Body of pancreas (tissue), 4 donors: ENCODE measurements around the gene WNK2. TPM values are rescaled to one million over a fixed set of nuclear protein-coding genes. Genes with fewer than 3 reads are reported as not detected.

Source experiments
- ATAC-seq: fragments of 150-250 bp; one replicate; pipeline ENCODE4 v1.9.1; 2016
- DNase-seq, 4 donors: peaks; one replicate each; pipeline ENCODE4 v3.0.0-alpha.2; 2019
- H3K27ac ChIP-seq, 4 donors: fragments of 200-600 bp; sonication (generic); 1 replicate in 3 of 4; 2 replicates in 1 of 4; pipeline versions ENCODE4 v1.5.1 to v1.6.1; 2016 to 2019; ENCODE audit warnings: mild to moderate bottlenecking in 1 of 4, mixed read lengths in 1 of 4, moderate library complexity in 1 of 4
- H3K27me3 ChIP-seq, 2 donors: fragments of 200-600 bp; sonication (generic); one replicate each; pipeline ENCODE4 v1.6.0; 2016; ENCODE audit warnings: mild to moderate bottlenecking in 1 of 2
- H3K36me3 ChIP-seq, 2 donors: fragments of 200-600 bp; sonication (generic); replicated peaks in 1 of 2; 2 replicates each; pipeline ENCODE4 v1.5.1; 2016; ENCODE audit warnings: low read depth in 2 of 2; ENCODE audit not compliant: insufficient read depth in 1 of 2
- H3K4me1 ChIP-seq: fragments of 200-600 bp; sonication (generic); one replicate; pipeline ENCODE4 v1.6.0; 2016
- H3K4me3 ChIP-seq, 2 donors: fragments of 200-600 bp; sonication (generic); 1 replicate in 1 of 2; 2 replicates in 1 of 2; pipeline ENCODE4 v1.5.1; 2016 to 2019
- H3K9me3 ChIP-seq, 3 donors: fragments of 200-600 bp; sonication (generic); 1 replicate in 2 of 3; 2 replicates in 1 of 3; pipeline ENCODE4 v1.5.1; 2016
- POLR2A ChIP-seq, 3 donors: fragments of 450-650 bp; IDR thresholded peaks; one replicate each; pipeline ENCODE4 v1.6.1; 2016; ENCODE audit warnings: antibody characterized with exemption in 3 of 3, mild to moderate bottlenecking in 2 of 3
- whole genome bisulfite sequencing, 2 donors: methylation state at CpG; one replicate each; pipeline ENCODE4 v1.1.5; 2017; 5-methylcytosine and 5-hydroxymethylcytosine counted together
- intact Hi-C: fragments of 100-400 bp; cut with DNase I; formaldehyde crosslinking; loops from one replicate; pipeline ENCODE4 v1.15.1; 2023
- total RNA-seq, 2 donors: library from RNA; depleted of rRNA; stranded (reverse); fragments of >200 nt; gene quantifications; one replicate each; pipeline ENCODE4 v1.1.0, GENCODE V29; 2016
- TF ChIP-seq, protein P1 (sequence below), 7 experiments: fragments of 450-650 bp in 4 of 7; fragments of 200-600 bp in 3 of 7; sonication (generic) in 3 of 7; IDR thresholded peaks; one replicate each; pipeline ENCODE4 v1.5.1; 2016 to 2019; ENCODE audit warnings: antibody characterized with exemption in 7 of 7

Gene WNK2
- total RNA-seq, 2 donors from 2014 or later, result 85.4 to 173 TPM

DNA sequence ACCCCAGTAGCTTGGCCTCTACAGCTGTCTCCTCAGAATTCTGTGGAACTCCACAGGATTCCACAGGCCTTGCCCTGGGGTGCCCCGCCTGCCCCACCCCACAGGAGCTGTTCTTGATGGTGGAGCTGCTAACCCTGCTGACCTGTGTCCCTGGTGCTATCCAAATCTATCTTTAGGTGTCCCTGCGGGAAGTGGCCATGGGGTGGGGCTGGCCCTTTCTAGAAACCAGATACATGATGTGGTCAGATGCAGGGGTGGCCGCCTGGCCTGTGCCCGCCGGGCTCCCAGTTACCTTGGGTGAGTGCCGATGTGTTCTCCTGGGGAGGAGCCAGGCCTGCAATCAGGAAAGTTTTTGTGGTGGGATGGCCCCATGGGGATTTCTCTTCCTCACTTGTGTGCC, 34.2 kb downstream of the WNK2 start:
- H3K9me3 ChIP-seq, result no peaks in the 10 kb centered on the region
- peak overlapping the region; percentile 70 to 87 (median 77) for H3K27ac ChIP-seq
- H3K36me3 ChIP-seq, result no peaks in the 10 kb centered on the region
- H3K27me3 ChIP-seq, result no peaks in the 10 kb centered on the region
- H3K4me1 ChIP-seq, result peaks cover 46% of the 10 kb centered on the region
- peak; percentile 3 for ATAC-seq
- WGBS, 2 donors, result 32 to 43% methylated on average over 5 of the region's 6 CpGs
- no peak for TF ChIP-seq POLR2A (IDR thresholded peaks at IDR 0.05)
- TF ChIP-seq, protein P1, sequence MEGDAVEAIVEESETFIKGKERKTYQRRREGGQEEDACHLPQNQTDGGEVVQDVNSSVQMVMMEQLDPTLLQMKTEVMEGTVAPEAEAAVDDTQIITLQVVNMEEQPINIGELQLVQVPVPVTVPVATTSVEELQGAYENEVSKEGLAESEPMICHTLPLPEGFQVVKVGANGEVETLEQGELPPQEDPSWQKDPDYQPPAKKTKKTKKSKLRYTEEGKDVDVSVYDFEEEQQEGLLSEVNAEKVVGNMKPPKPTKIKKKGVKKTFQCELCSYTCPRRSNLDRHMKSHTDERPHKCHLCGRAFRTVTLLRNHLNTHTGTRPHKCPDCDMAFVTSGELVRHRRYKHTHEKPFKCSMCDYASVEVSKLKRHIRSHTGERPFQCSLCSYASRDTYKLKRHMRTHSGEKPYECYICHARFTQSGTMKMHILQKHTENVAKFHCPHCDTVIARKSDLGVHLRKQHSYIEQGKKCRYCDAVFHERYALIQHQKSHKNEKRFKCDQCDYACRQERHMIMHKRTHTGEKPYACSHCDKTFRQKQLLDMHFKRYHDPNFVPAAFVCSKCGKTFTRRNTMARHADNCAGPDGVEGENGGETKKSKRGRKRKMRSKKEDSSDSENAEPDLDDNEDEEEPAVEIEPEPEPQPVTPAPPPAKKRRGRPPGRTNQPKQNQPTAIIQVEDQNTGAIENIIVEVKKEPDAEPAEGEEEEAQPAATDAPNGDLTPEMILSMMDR (IDR thresholded peaks at IDR 0.05), result no peak
- intact Hi-C loops, result no loop called here
- no peak overlapping the region for H3K4me3 ChIP-seq
- peak in 2 of 4 donors; percentile 40 to 45 for DNase-seq

- H3K9me3 ChIP-seq, result no peaks in the 10 kb centered on the region
- intact Hi-C loops, result no loop called here
- no peak for TF ChIP-seq POLR2A (IDR thresholded peaks at IDR 0.05)
- TF ChIP-seq, protein P1 (IDR thresholded peaks at IDR 0.05), result no peak
- WGBS, 2 donors, result 60 to 67% methylated on average over 3 to 11 of the region's 11 CpGs
- ATAC-seq (no peak), DNase-seq (no peak)
- peak overlapping the region; percentile 70 to 87 (median 77) for H3K27ac ChIP-seq
- peaks cover 50% of the 10 kb centered on the region for H3K4me1 ChIP-seq
- no peak overlapping the region for H3K4me3 ChIP-seq
- H3K36me3 ChIP-seq, result no peaks in the 10 kb centered on the region
- H3K27me3 ChIP-seq, result no peaks in the 10 kb centered on the region
These were observed 34.9 kb downstream of the WNK2 start for GRCh38 chr9:93218671-93219420.

GRCh38 chr9:93219692-93220091, 35.8 kb downstream of the WNK2 start:
- Histone ChIP-seq H3K27me3 (no peaks in the 10 kb centered on the region), H3K9me3 (no peaks in the 10 kb centered on the region), H3K36me3 (no peaks in the 10 kb centered on the region), H3K27ac (peak overlapping the region in 2 of 4 donors; percentile 79 to 87), H3K4me1 (peaks cover 59% of the 10 kb centered on the region), H3K4me3 (no peak overlapping the region)
- intact Hi-C loops, result no loop called here
- ATAC-seq (no peak), DNase-seq (no peak)
- 70% methylated on average over 5 of the region's 5 CpGs; no CpG with 5 or more reads in 1 of the 2 donors for WGBS, 2 donors
- no peak for TF ChIP-seq POLR2A (IDR thresholded peaks at IDR 0.05)
- TF ChIP-seq, protein P1 (IDR thresholded peaks at IDR 0.05), result no peak

- H3K4me3 ChIP-seq, result no peak overlapping the region
- no peak for DNase-seq
- no peaks in the 10 kb centered on the region for H3K9me3 ChIP-seq
- H3K4me1 ChIP-seq, result peaks cover 66% of the 10 kb centered on the region
- no peaks in the 10 kb centered on the region for H3K36me3 ChIP-seq
- no peaks in the 10 kb centered on the region for H3K27me3 ChIP-seq
- peak overlapping the region in 2 of 4 donors; percentile 79 to 87 for H3K27ac ChIP-seq
- TF ChIP-seq, protein P1 (IDR thresholded peaks at IDR 0.05), result no peak
- intact Hi-C loops, result no loop called here
- ATAC-seq, result no peak
- whole genome bisulfite sequencing, 2 donors, result 79 to 83% methylated on average over 1 to 2 of the region's 4 CpGs
These were observed 36.7 kb downstream of the WNK2 start for GRCh38 chr9:93220627-93221026.

DNA sequence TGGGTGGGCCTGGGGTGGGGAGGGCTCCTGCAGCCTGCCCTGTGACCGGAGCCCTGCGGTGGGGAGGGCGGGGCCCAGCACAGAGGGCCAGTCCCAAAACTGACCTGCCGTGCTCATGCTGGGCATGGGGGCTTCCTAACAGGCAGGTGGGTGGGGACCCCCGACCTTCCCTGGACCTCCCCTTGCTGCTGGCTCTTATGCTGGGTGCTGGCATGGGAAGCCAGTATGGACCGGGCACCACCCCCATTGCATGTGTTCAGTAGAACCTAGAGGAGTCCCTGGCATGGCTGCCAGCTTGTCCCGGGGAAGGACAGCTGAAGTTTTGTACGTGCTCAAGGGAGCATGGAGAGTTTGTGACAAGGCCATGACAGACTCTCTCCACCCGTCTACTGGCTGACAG, 37.1 kb downstream of the WNK2 start:
- intact Hi-C loops, result no loop called here
- WGBS, 2 donors, result 73 to 76% methylated on average over 3 to 8 of the region's 9 CpGs
- TF ChIP-seq, protein P1 (IDR thresholded peaks at IDR 0.05), result no peak
- TF ChIP-seq POLR2A (IDR thresholded peaks at IDR 0.05), result no peak
- Histone ChIP-seq H3K9me3 (no peaks in the 10 kb centered on the region), H3K27me3 (no peaks in the 10 kb centered on the region), H3K36me3 (no peaks in the 10 kb centered on the region), H3K4me1 (peaks cover 68% of the 10 kb centered on the region), H3K4me3 (no peak overlapping the region), H3K27ac (peak overlapping the region in 2 of 4 donors; percentile 79 to 87)
- ATAC-seq, result no peak
- DNase-seq, result no peak
